Measurements from ENCODE around the gene RASGRF1.

- TF ChIP-seq RARB (CRISPR knock-in tag; IDR thresholded peaks at IDR 0.05), result no peak
- no peak for TF ChIP-seq ARNTL (CRISPR knock-in tag; IDR thresholded peaks at IDR 0.05; ENCODE audit: borderline replicate concordance, low read depth)
- TF ChIP-seq ZFP3 (CRISPR knock-in tag; IDR thresholded peaks at IDR 0.05), result no peak
- TF ChIP-seq ZNF8 (CRISPR knock-in tag; IDR thresholded peaks at IDR 0.05), result no peak
- TF ChIP-seq CREB5 (CRISPR knock-in tag; IDR thresholded peaks at IDR 0.05; ENCODE audit: low read depth), result no peak
- TF ChIP-seq, protein P1, sequence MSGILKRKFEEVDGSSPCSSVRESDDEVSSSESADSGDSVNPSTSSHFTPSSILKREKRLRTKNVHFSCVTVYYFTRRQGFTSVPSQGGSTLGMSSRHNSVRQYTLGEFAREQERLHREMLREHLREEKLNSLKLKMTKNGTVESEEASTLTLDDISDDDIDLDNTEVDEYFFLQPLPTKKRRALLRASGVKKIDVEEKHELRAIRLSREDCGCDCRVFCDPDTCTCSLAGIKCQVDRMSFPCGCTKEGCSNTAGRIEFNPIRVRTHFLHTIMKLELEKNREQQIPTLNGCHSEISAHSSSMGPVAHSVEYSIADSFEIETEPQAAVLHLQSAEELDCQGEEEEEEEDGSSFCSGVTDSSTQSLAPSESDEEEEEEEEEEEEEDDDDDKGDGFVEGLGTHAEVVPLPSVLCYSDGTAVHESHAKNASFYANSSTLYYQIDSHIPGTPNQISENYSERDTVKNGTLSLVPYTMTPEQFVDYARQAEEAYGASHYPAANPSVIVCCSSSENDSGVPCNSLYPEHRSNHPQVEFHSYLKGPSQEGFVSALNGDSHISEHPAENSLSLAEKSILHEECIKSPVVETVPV (CRISPR knock-in tag; IDR thresholded peaks at IDR 0.05), result no peak
- TF ChIP-seq PPARA (CRISPR knock-in tag; IDR thresholded peaks at IDR 0.05; ENCODE audit: borderline replicate concordance), result no peak
- TF ChIP-seq ZC3H10 (CRISPR knock-in tag; IDR thresholded peaks at IDR 0.05), result no peak
- TF ChIP-seq ZNF565 (CRISPR knock-in tag; conservative IDR thresholded peaks at IDR 0.05; ENCODE audit: low read depth), result no peak
- TF ChIP-seq ESRRG (CRISPR knock-in tag; IDR thresholded peaks at IDR 0.05), result no peak
- TF ChIP-seq SNAI2 (CRISPR knock-in tag; IDR thresholded peaks at IDR 0.05), result no peak
- TF ChIP-seq PATZ1 (CRISPR knock-in tag; IDR thresholded peaks at IDR 0.05; ENCODE audit: borderline replicate concordance), result no peak
Observed at GRCh38 chr15:78922527-78922926, 168.1 kb downstream of the RASGRF1 start.

Data from SK-N-SH treated with all-trans-retinoic acid at 6 μM for 48 hours (cell line).